Thymus (tissue), 11 donors: ENCODE data around the gene RPS15A. TPM values are rescaled to one million over a fixed set of nuclear protein-coding genes. Genes with fewer than 3 reads are reported as not detected.

ENCODE experiments used
- DNase-seq, 9 donors: peaks; one replicate each; pipeline ENCODE4 v3.0.0-alpha.2; 2013; ENCODE audit warnings: low spot score in 9 of 9, low read depth in 6 of 9, missing footprints in 1 of 9
- H3K27ac ChIP-seq, 2 donors: one replicate each; pipeline ENCODE4 v1.5.1; 2013; ENCODE audit warnings: control low read depth in 1 of 2, low read depth in 1 of 2, low read length in 1 of 2, mild to moderate bottlenecking in 1 of 2, moderate library complexity in 1 of 2
- H3K27me3 ChIP-seq, 2 donors: one replicate each; pipeline ENCODE4 v1.5.1; 2013; ENCODE audit warnings: low read length in 1 of 2; ENCODE audit not compliant: control insufficient read depth in 2 of 2, insufficient read depth in 1 of 2
- H3K36me3 ChIP-seq, 2 donors: one replicate each; pipeline ENCODE4 v1.5.1; 2013; ENCODE audit warnings: low read length in 1 of 2, mild to moderate bottlenecking in 1 of 2, moderate library complexity in 1 of 2; ENCODE audit not compliant: control insufficient read depth in 2 of 2, insufficient read depth in 2 of 2
- H3K4me1 ChIP-seq, 2 donors: one replicate each; pipeline ENCODE4 v1.5.1; 2013; ENCODE audit warnings: low read length in 2 of 2; ENCODE audit not compliant: control insufficient read depth in 2 of 2, insufficient read depth in 2 of 2
- H3K4me3 ChIP-seq, 2 donors: one replicate each; pipeline ENCODE4 v1.5.1; 2013; ENCODE audit warnings: low read length in 2 of 2, control low read depth in 1 of 2, mild to moderate bottlenecking in 1 of 2
- H3K9me3 ChIP-seq, 2 donors: one replicate each; pipeline ENCODE4 v1.5.1; 2013; ENCODE audit warnings: low read length in 1 of 2, mild to moderate bottlenecking in 1 of 2; ENCODE audit not compliant: control insufficient read depth in 2 of 2, insufficient read depth in 1 of 2
- WGBS: extraction: QIAGEN DNeasy Blood & Tissue Kit; methylation state at CpG from one replicate; pipeline ENCODE4 v1.1.7; 2013; 5-methylcytosine and 5-hydroxymethylcytosine counted together
- polyA plus RNA-seq: library from polyadenylated mRNA; stranded (reverse); fragments of 200-250 nt; gene quantifications from one replicate; pipeline ENCODE4 v1.2.3, GENCODE V29; 2013
- total RNA-seq: library from RNA; stranded (reverse); fragments of 120-200 nt; gene quantifications from one replicate; pipeline ENCODE4 v1.2.4, GENCODE V29; 2013
- donor health status: healthy.

RPS15A gene
- total and polyA plus RNA-seq, 2 donors = 6,149 to 6,819 TPM

- H3K4me3 ChIP-seq = no peak overlapping the region
- H3K4me1 ChIP-seq = peaks cover 17 to 18% of the 10 kb centered on the region in 2 donors
- H3K36me3 ChIP-seq = peaks cover 0 to 14% of the 10 kb centered on the region in 2 donors
- WGBS = 98% methylated on average over 16 of the region's 16 CpGs
- no peaks in the 10 kb centered on the region for H3K27me3 ChIP-seq
- peak overlapping the region in 1 of 2 donors; percentile 38 for H3K27ac ChIP-seq
- no peak for DNase-seq
- H3K9me3 ChIP-seq = peaks cover 0 to 4% of the 10 kb centered on the region in 2 donors
Observed at GRCh38 chr16:18802767-18803343, 12.7 kb upstream of the RPS15A start.

- whole genome bisulfite sequencing = under 1% methylated on average over 77 of the region's 77 CpGs
Observed at GRCh38 chr16:18801145-18801972, 11.2 kb upstream of the RPS15A start, which contains the start of gene ARL6IP1. ARL6IP1 (minus strand) TSS chr16:18801549; CDS start chr16:18801466, 83 bp downstream.

GRCh38 chr16:18800775-18801144, 10.6 kb upstream of the RPS15A start:
- under 1% methylated on average over 15 of the region's 15 CpGs for WGBS
- peak overlapping the region; percentile 93 to 96 for H3K27ac ChIP-seq
- peaks cover 0 to 4% of the 10 kb centered on the region in 2 donors for H3K9me3 ChIP-seq
- no peak for DNase-seq
- H3K36me3 ChIP-seq = peaks cover 3 to 13% of the 10 kb centered on the region in 2 donors
- peak overlapping the region; percentile 75 to 87 for H3K4me3 ChIP-seq
- peaks cover 17 to 18% of the 10 kb centered on the region in 2 donors for H3K4me1 ChIP-seq
- no peaks in the 10 kb centered on the region for H3K27me3 ChIP-seq

More at GRCh38 chr16:18801145-18801972, 11.2 kb upstream of the RPS15A start, which contains the start of gene ARL6IP1:
- peaks cover 17 to 18% of the 10 kb centered on the region in 2 donors for H3K4me1 ChIP-seq
- H3K36me3 ChIP-seq = peaks cover 3 to 12% of the 10 kb centered on the region in 2 donors
- H3K27me3 ChIP-seq = no peaks in the 10 kb centered on the region
- DNase-seq = peak; percentile 92 to 99 (median 98)
- H3K4me3 ChIP-seq = peak within 1 kb of the TSS; percentile 75 to 87
- peak within 1 kb of the TSS; percentile 93 to 96 for H3K27ac ChIP-seq
- peaks cover 0 to 4% of the 10 kb centered on the region in 2 donors for H3K9me3 ChIP-seq

GRCh38 chr16:18800293-18800692, 10.2 kb upstream of the RPS15A start:
- peak overlapping the region; percentile 93 to 96 for H3K27ac ChIP-seq
- no peaks in the 10 kb centered on the region for H3K27me3 ChIP-seq
- H3K36me3 ChIP-seq = peaks cover 3 to 16% of the 10 kb centered on the region in 2 donors
- peaks cover 0 to 4% of the 10 kb centered on the region in 2 donors for H3K9me3 ChIP-seq
- DNase-seq = peak in 1 of 9 donors; percentile 10
- 10% methylated on average over 8 of the region's 8 CpGs for WGBS
- H3K4me1 ChIP-seq = peaks cover 17 to 18% of the 10 kb centered on the region in 2 donors
- H3K4me3 ChIP-seq = peak overlapping the region; percentile 75 to 87

DNA sequence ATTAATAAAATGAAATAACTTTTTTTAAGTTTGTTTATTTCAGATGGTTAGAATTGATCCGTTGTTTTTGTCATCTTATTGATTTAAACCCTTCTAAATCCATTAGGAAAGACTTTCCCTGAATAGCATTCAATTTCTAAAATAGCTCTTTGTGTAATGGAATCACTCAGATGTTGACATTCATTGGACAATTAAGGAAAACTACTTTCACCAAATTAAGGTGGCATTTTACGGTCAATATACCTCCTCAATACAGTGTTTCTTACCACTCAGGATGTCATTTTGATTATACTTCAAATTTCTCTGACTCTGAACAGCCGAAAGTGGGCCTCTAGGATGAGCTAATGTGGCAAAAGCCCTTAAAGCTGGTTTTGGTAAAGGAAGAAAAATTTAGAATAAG, 9.4 kb upstream of the RPS15A start:
- WGBS = 96% methylated on average over 3 of the region's 3 CpGs
- Histone ChIP-seq H3K27ac (no peak overlapping the region), H3K9me3 (peaks cover 0 to 4% of the 10 kb centered on the region in 2 donors), H3K4me3 (peak overlapping the region; percentile 75 to 87), H3K27me3 (no peaks in the 10 kb centered on the region), H3K4me1 (peaks cover 16 to 17% of the 10 kb centered on the region in 2 donors), H3K36me3 (peaks cover 7 to 21% of the 10 kb centered on the region in 2 donors)
- no peak for DNase-seq

DNA sequence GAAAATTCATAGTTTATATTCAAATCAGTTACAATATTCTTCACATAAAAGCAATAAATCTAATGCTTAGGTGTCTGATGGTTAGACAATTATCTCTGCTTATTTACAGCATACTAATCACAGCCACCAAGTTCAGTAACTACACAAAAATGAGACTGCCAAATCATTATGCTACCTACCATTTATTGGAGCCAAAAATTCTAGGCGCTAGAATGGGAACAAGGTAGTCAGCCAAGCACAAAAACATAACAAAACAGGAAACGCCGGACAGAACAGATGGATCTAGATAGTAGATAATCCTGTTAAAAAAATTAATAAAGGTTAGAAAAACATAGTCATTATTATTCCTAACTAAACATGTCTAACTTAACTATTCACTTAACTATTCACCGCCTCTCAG, 7.6 kb upstream of the RPS15A start:
- 99% methylated on average over 4 of the region's 4 CpGs for WGBS
- H3K4me3 ChIP-seq = no peak overlapping the region

DNA sequence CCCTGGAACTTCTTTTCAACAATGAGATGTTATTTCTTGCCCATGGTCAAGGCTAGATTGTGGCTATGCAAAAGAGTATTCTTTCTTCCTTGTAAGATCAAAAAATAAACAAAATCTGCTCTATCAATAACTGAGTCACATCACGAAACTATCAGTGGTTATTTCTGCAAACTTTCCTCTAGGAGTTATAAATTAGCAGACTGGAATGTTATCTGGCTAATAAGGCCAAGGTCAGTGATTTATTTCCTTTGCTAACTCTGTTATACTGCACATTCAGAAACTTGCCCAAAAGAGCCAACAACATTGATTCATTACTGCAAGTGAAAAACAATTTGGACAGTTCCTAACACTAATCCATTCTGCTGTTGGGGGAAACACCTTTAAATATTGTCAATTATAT, 6.2 kb upstream of the RPS15A start:
- no peak for DNase-seq
- no peak overlapping the region for H3K4me3 ChIP-seq
- 92% methylated on average over 1 of the region's 1 CpG for WGBS
- H3K27ac ChIP-seq = no peak overlapping the region
- no peaks in the 10 kb centered on the region for H3K27me3 ChIP-seq
- peaks cover 18 to 39% of the 10 kb centered on the region in 2 donors for H3K36me3 ChIP-seq
- H3K9me3 ChIP-seq = no peaks in the 10 kb centered on the region
- peaks cover 11 to 12% of the 10 kb centered on the region in 2 donors for H3K4me1 ChIP-seq

More for the DNA sequence above, 7.6 kb upstream of the RPS15A start:
- Histone ChIP-seq H3K27me3 (no peaks in the 10 kb centered on the region), H3K27ac (no peak overlapping the region), H3K9me3 (peaks cover 0 to 4% of the 10 kb centered on the region in 2 donors), H3K36me3 (peaks cover 13 to 35% of the 10 kb centered on the region in 2 donors), H3K4me1 (peaks cover 14 to 16% of the 10 kb centered on the region in 2 donors)
- DNase-seq = no peak

DNA sequence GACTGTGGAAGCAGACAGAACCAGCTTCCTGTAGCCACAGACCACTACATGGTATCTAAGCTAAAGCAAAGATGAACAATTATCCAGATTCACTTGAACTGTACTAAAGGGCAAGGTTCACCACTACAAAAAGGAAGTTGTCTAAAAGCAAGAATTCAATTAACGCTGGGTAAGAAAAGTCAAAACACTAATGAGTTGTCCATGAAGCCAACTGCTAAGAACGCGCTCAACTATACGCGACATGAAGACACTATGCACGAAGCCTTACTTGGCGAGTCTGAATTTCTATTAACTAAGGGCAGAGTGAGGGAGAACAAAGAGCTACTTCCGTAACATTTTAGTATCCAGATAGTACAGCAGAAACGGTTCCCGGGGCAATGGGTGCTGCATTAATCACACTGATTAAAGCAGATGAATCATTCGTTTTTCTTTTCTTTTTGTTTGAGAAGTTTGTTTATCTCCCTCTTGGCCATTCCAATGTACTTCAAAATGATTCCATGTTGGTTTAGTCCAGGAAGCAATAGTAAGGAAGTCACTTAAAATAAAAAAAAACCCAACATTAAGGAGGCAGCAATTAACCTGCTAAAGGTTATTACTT, 2.8 kb upstream of the RPS15A start:
- Histone ChIP-seq H3K4me3 (no peak overlapping the region), H3K9me3 (no peaks in the 10 kb centered on the region), H3K27me3 (no peaks in the 10 kb centered on the region), H3K27ac (no peak overlapping the region), H3K4me1 (peaks cover 12% of the 10 kb centered on the region in 2 donors), H3K36me3 (peaks cover 32 to 50% of the 10 kb centered on the region in 2 donors)
- 98% methylated on average over 11 of the region's 11 CpGs for WGBS
- no peak for DNase-seq
